ENCODE measurements around the gene AOPEP. TPM values are rescaled to one million over a fixed set of nuclear protein-coding genes. Genes with fewer than 3 reads are reported as not detected.

AOPEP gene
- polyA plus RNA-seq, 1 donor from 2014 or later, result 10.0 TPM

DNA sequence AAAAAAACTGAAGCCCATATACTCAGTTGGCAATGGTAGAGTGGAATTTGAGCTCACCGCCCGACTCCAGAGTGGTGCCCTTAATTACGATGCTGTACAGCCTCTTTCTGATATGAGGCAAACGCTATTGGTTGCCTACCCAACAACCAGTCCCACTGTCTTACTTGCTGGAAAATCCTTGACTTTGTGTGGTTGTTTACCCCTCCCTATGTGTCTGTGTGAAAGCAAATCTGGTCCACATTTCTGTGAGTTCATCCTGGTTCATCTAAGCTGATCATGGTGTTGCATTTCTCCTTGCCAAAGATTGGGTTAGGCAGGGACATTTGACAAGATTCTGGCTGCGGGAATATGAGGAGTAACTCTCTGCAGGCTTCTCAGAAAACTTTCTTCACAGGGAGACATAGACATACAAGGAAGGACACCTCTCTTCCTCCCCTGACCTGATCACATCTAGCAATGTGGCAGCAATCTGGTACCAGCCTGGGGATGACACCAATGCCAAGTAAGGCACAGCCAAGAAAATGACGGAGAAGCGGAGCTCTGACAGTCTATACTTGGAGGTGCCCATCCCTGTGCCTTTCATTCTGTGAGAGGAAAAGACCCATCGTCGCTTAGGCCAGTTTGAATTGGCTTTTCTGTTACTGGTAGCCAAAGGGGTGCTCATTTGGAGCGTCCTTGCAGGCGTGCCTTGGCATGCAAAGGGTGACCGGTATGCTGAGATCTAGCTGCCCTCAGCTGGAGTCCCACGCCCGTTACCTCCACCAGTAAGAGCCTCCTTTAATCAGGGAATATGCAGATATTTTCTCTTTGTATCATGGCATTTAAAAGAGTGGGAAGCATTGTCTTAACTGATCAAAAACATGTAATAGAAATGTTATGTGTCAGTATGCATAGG, 124.3 kb downstream of the AOPEP start:
- no peaks in the 10 kb centered on the region for H3K79me2 ChIP-seq (replicated peaks; ENCODE audit: insufficient read depth, low read length)
- H4K20me1 ChIP-seq (ENCODE audit: insufficient read depth), result no peaks in the 10 kb centered on the region
- H3K9ac ChIP-seq (ENCODE audit: low read length), result no peak overlapping the region
- no peak overlapping the region for H3K27ac ChIP-seq (ENCODE audit: low read length)
- H3K9me3 ChIP-seq (ENCODE audit: low read length), result no peaks in the 10 kb centered on the region
- H3K4me2 ChIP-seq (ENCODE audit: low read length), result no peak overlapping the region
- H3K9me2 ChIP-seq (ENCODE audit: insufficient read depth, low read length), result no peaks in the 10 kb centered on the region
- H3K4me3 ChIP-seq (ENCODE audit: low read length), result no peak overlapping the region
- H3K36me3 ChIP-seq (ENCODE audit: insufficient read depth, low read length), result no peaks in the 10 kb centered on the region
- no peaks in the 10 kb centered on the region for H3F3A ChIP-seq (ENCODE audit: insufficient read depth, low read length, poor library complexity, severe bottlenecking)
- H2AFZ ChIP-seq (ENCODE audit: low read depth, low read length), result no peak overlapping the region
- H3K27me3 ChIP-seq (ENCODE audit: insufficient read depth, low read depth, low read length), result no peaks in the 10 kb centered on the region
- TF ChIP-seq EZH2 (IDR thresholded peaks at IDR 0.05; ENCODE audit: borderline replicate concordance, insufficient read depth, low read length, poor library complexity, severe bottlenecking), result no peak
- TF ChIP-seq POLR2AphosphoS5 (IDR thresholded peaks at IDR 0.05), result no peak
- TF ChIP-seq, protein P1, sequence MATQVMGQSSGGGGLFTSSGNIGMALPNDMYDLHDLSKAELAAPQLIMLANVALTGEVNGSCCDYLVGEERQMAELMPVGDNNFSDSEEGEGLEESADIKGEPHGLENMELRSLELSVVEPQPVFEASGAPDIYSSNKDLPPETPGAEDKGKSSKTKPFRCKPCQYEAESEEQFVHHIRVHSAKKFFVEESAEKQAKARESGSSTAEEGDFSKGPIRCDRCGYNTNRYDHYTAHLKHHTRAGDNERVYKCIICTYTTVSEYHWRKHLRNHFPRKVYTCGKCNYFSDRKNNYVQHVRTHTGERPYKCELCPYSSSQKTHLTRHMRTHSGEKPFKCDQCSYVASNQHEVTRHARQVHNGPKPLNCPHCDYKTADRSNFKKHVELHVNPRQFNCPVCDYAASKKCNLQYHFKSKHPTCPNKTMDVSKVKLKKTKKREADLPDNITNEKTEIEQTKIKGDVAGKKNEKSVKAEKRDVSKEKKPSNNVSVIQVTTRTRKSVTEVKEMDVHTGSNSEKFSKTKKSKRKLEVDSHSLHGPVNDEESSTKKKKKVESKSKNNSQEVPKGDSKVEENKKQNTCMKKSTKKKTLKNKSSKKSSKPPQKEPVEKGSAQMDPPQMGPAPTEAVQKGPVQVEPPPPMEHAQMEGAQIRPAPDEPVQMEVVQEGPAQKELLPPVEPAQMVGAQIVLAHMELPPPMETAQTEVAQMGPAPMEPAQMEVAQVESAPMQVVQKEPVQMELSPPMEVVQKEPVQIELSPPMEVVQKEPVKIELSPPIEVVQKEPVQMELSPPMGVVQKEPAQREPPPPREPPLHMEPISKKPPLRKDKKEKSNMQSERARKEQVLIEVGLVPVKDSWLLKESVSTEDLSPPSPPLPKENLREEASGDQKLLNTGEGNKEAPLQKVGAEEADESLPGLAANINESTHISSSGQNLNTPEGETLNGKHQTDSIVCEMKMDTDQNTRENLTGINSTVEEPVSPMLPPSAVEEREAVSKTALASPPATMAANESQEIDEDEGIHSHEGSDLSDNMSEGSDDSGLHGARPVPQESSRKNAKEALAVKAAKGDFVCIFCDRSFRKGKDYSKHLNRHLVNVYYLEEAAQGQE (IDR thresholded peaks at IDR 0.05; ENCODE audit: borderline replicate concordance), result no peak
- no peak for TF ChIP-seq RAD21 (conservative IDR thresholded peaks at IDR 0.05)
- no peak for TF ChIP-seq TAF1 (IDR thresholded peaks at IDR 0.05; ENCODE audit: low read depth)
- TF ChIP-seq SMC3 (conservative IDR thresholded peaks at IDR 0.05; ENCODE audit: poor library complexity), result no peak
- TF ChIP-seq, protein P2, sequence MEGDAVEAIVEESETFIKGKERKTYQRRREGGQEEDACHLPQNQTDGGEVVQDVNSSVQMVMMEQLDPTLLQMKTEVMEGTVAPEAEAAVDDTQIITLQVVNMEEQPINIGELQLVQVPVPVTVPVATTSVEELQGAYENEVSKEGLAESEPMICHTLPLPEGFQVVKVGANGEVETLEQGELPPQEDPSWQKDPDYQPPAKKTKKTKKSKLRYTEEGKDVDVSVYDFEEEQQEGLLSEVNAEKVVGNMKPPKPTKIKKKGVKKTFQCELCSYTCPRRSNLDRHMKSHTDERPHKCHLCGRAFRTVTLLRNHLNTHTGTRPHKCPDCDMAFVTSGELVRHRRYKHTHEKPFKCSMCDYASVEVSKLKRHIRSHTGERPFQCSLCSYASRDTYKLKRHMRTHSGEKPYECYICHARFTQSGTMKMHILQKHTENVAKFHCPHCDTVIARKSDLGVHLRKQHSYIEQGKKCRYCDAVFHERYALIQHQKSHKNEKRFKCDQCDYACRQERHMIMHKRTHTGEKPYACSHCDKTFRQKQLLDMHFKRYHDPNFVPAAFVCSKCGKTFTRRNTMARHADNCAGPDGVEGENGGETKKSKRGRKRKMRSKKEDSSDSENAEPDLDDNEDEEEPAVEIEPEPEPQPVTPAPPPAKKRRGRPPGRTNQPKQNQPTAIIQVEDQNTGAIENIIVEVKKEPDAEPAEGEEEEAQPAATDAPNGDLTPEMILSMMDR (IDR thresholded peaks at IDR 0.05; ENCODE audit: poor library complexity, severe bottlenecking), result no peak
- TF ChIP-seq MXI1 (conservative IDR thresholded peaks at IDR 0.05; ENCODE audit: poor library complexity, severe bottlenecking), result no peak
- no peak for TF ChIP-seq EP300 (conservative IDR thresholded peaks at IDR 0.05; ENCODE audit: poor library complexity, severe bottlenecking)

DNA sequence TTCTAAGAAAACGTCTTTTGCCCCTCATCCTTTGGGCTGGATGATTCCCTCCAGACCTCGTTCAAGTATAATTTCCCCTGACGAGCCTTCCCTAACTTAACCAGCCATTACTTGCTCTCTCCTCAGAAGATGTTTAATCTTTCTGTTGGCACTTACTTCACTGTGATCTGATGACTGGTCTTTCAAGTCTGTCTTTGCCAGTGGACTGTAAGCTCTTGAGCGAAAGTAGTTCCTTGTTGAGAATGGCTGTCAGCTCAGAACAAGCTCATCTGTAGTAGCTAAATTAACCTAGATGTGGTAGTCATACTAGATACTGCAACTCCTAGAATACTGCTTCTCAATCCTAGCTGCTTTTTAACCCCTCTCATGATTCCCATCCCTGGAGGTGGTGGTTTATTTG, 125.0 kb downstream of the AOPEP start:
- Histone ChIP-seq H4K20me1 (ENCODE audit: insufficient read depth) (no peaks in the 10 kb centered on the region), H3K9me3 (ENCODE audit: low read length) (no peaks in the 10 kb centered on the region), H3K4me3 (ENCODE audit: low read length) (no peak overlapping the region), H3K36me3 (ENCODE audit: insufficient read depth, low read length) (no peaks in the 10 kb centered on the region), H3K9ac (ENCODE audit: low read length) (no peak overlapping the region), H3F3A (ENCODE audit: insufficient read depth, low read length, poor library complexity, severe bottlenecking) (no peaks in the 10 kb centered on the region), H3K27ac (ENCODE audit: low read length) (no peak overlapping the region), H2AFZ (ENCODE audit: low read depth, low read length) (no peak overlapping the region), H3K27me3 (ENCODE audit: insufficient read depth, low read depth, low read length) (no peaks in the 10 kb centered on the region), H3K9me2 (ENCODE audit: insufficient read depth, low read length) (no peaks in the 10 kb centered on the region), H3K79me2 (replicated peaks; ENCODE audit: insufficient read depth, low read length) (no peaks in the 10 kb centered on the region), H3K4me2 (ENCODE audit: low read length) (no peak overlapping the region)
- TF ChIP-seq MXI1 (conservative IDR thresholded peaks at IDR 0.05; ENCODE audit: poor library complexity, severe bottlenecking) (no peak), RAD21 (conservative IDR thresholded peaks at IDR 0.05) (no peak)
- TF ChIP-seq, protein P1 (IDR thresholded peaks at IDR 0.05; ENCODE audit: borderline replicate concordance), result no peak
